CD4-positive, alpha-beta T cell treated with Interleukin-17A for 4 hours (primary cell): Measurements from ENCODE around the gene ZNF341.

Experiments used
- DNase-seq: peaks from one replicate; pipeline ENCODE4 v3.0.0-alpha.2; 2020; ENCODE audit warnings: mixed read lengths

ZNF341 gene

GRCh38 chr20:33730946-33731692, 677 bp upstream of the ZNF341 start:
- DNase-seq = no peak

DNA sequence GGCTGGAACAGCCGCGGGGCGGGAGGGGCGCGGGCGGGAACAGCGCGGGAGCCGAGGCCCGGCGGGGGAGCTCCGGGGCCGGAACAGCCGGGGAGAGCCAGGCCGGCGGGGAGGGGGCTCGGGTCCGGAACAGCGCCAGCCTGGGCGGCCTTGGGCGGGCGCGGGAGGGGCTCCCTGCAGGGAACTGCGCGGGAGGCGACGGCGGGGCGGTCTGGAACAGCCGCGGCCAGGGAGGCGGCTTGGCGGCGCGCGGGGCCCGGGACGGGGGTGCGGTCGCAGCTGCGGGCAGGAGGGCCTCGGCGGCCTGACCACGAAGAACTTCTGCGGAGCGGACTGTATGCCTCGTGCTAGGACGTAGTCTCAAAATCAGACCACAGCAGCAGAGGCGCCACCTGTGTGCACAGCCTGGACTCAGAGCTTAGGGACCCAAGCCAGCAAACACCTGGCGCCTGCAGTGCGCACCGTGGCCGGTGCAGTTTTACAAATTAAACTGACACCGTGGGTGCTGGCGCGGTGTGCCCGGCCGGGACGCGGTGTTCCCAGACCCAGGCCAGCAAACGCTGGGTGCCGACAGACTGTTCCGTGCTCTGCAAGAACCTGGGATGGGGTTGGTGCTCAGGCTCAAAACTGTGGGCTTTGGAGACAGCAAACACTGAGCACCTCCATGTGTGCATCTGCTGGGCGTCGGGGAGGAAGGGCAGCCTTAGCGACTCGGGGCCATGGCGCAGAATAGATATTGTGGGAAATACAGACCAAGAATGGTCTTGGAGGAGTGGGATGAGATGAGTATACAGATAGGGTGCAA, 572 bp downstream of the ZNF341 start:
- DNase-seq = peak; percentile 88

DNA sequence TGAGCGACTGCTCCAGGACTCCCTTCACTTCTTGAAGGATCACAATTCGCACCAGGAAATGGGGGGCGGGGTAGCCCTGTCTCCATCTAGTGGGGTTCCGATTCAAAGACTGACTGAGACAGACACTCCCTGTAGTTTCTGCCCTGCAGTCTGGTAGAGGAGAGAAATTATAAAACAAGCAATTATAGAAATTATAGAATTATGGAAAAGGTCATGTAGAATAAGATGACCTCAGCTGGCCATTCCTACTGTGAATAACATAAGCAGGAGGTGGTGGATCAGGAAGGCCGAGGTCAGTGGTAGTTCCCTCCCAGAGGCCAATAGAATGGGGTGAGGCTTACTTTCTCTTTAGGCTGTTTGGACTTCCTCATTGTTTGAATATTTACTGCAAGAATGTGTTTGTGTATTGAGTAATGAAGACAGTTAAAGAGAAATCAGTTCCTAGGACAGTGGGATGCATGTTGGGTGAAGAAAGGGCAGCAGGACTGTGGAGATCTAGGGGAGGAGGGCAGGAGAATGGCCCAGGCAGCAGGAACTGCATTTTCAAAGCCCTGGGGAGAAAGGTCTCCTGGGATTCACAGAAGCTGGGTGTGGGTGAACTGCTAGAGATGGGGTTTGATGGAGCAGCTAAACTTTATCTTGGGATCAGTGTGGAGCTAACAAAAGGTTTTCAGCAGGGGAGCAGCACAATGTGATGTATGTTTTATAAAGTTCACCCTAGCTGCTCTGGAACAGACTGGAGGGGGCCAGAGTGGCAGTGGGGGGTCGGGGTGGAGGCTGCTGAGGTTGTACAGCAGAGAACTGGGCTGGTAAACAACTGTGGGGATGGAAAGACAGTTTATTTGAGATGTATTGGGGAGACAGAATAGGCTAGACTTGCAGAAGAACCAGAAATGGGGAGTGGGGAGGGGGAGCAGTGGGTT, 2.1 kb downstream of the ZNF341 start:
- DNase-seq = peak; percentile 7

GRCh38 chr20:33736962-33737361, 5.2 kb downstream of the ZNF341 start:
- no peak for DNase-seq

DNA sequence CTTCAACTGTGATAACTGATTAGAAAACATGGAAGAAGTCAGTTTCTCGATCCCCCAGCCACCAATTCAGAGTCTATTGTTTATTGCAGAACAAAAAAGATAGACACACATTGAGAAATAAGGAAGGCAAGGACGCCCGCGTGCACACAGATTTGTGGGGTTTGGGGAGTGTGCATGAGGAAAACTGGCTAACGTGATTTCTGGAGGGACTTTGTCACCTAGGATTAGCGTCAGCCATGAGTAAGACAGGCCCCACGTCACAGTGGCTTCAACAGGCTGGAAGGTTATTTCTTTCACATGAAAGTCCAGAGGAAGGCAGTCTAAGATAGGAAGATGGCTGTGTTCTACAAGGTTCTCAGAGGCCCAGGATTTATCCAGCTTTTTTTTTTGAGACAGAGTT, 7.7 kb downstream of the ZNF341 start:
- DNase-seq = no peak

DNA sequence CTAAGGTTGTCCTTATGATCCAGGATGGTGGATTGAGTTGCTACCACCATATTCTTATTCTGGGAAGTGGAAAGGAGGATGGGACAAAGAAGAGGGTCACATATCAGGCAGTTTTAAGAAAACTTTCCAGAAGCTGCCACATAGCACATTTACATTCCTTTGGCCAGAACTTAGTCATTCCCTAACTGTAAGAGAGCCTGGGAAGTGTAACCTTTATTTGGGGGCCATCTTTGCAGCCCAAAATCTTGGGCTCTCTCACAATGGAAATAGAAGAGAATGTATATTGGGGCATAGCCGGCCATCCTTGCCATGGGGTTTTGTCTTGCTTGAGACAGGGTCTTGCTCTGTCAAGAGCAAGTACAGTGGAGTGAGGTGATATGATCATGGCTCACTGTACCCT, 8.4 kb downstream of the ZNF341 start:
- DNase-seq = no peak

GRCh38 chr20:33744181-33744580, 12.4 kb downstream of the ZNF341 start:
- no peak for DNase-seq

GRCh38 chr20:33744773-33745385, 13.1 kb downstream of the ZNF341 start:
- DNase-seq = no peak

DNA sequence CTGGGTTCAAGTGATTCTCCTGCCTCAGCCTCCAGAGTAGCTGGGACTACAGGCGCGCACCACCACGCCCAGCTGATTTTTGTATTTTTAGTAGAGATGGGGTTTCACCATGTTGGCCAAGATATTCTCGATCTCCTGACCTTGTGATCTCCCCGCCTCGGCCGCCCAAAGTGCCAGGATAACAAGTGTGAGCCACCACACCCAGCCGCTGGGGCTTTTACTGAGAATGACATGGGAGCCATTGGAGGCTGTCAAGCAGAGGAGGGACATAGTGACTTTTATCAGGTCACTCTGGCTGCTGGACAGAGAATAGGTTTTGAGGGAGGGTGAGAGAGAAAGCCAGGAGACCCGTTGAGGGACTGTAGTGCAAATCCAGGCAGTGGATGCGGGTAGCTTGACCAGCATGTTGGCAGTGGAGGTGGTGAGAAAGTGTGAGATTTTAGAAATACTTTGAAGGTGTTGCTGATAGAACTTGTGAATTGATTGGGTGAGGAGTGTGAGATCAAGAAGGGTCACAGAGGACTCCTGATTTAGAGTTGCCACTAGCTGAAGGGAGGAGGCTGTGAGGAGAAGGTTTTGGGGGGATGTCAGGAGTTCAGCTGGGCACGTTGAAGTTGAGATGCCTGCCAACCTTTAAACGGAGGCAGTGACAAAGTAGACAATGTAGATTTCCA, 14.7 kb downstream of the ZNF341 start:
- DNase-seq = no peak

GRCh38 chr20:33751775-33752174, 20.0 kb downstream of the ZNF341 start:
- no peak for DNase-seq

DNA sequence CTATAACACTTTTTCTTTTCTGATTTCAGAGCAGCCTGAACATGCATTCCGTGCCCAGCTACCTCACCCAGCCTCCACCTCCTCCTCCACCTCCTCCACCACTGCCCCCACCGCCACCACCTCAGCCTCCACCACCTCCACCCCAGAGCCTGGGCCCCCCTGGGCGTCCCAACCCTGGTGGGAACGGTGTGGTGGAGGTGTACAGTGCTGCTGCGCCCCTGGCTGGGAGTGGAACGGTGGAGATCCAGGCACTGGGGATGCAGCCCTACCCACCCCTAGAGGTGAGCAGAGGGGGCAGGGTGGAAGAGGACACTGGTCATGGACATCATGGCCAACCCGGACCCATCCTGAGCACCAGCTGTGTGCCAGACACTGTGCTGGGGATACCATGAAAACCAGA, 21.3 kb downstream of the ZNF341 start:
- no peak for DNase-seq

DNA sequence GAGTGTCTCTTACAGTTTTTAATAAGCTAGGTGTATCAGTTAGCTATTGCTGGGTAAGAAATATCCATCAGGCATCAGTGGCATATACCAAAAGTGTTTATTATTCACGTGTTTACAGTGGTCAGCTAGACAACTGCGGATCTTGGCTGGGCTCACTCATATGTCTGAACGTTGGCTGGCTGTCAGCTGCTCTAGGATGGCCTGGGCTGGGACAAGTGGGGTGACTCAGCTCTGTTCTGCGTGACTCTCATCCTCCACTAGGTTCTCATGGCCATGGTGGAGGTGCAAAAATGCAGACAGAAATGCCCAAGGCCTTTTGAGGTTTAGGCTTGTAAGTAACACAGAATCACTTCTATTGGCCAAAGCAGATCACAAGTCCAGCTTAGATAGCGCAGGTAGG, 22.0 kb downstream of the ZNF341 start:
- DNase-seq = no peak

- peak; percentile 15 for DNase-seq
Measured at GRCh38 chr20:33755936-33756490, 24.2 kb downstream of the ZNF341 start.

DNA sequence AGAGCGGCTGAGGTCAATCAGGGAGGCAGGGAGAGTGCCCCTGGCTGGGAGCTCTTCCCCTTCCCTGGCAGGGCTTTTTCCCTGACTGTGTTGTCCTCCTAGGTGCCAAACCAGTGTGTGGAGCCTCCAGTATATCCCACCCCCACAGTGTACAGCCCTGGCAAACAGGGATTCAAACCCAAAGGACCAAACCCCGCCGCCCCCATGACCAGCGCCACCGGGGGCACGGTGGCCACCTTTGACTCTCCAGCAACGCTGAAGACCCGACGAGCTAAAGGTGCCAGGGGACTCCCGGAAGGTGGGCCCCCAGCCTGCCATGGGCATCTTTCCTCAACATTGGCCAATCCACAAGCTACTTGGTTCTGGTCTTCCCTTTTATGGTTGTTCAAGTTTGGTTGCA, 25.2 kb downstream of the ZNF341 start:
- no peak for DNase-seq

- DNase-seq = no peak
Measured at GRCh38 chr20:33757458-33757857, 25.7 kb downstream of the ZNF341 start.

GRCh38 chr20:33761698-33762250, 30.0 kb downstream of the ZNF341 start:
- no peak for DNase-seq

DNA sequence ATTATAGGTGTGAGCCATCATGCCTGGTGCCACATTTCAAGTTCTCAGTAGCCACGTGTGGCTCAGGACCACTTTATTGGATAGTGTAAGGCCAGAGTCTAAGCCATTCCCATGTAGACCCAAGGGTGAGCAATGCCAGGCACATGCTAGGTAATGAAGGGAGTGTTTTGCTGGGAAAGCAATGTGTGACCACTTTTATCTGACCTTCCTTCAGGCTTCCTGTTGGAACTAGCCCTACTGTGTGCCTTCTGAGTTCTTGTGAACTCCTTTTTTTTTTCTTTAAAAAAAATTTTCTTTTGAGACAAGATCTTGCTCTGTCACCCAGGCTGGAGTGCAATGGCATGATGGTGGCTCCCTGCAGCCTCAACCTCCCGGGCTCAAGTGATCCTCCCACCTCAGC, 33.3 kb downstream of the ZNF341 start:
- DNase-seq = no peak

GRCh38 chr20:33765592-33765991, 33.8 kb downstream of the ZNF341 start:
- DNase-seq = no peak

GRCh38 chr20:33766686-33767085, 34.9 kb downstream of the ZNF341 start:
- DNase-seq = no peak

DNA sequence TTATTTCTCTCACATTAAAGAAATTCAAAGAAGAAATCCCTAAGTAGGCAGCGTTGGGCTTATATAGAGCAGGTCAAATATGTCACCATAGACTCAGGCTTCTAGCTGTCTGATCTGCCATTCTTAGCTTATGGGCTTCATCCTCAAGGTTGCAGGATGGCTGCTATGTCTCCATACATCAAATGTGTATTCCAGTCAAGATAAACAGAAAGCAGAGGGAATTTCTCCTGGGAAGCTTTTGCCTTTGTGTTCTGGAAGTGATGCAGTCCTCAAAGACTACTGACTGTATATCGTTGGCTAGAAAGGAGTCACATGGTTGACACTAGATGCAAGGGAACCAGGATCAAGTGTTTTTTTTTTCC, 36.0 kb downstream of the ZNF341 start:
- DNase-seq = no peak

DNA sequence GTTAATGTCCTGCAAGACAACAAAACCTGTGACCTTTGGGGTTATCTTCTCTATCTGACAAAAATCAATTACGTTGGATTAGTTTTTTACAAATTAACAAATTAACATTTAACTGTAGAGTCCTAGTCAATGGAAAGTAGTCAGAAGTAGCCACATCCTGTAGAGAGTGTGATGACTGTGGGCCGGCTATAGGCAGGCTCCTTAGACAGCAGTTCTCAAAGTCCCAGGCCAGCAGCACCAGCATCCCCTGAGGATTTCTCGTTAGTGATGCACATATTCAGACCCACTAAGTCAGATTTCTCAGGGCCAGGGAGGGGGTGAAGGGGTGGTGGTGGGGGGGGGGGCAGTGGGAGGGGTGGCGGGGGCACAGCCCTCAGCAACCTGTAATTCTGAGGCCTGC, 37.2 kb downstream of the ZNF341 start:
- no peak for DNase-seq

DNA sequence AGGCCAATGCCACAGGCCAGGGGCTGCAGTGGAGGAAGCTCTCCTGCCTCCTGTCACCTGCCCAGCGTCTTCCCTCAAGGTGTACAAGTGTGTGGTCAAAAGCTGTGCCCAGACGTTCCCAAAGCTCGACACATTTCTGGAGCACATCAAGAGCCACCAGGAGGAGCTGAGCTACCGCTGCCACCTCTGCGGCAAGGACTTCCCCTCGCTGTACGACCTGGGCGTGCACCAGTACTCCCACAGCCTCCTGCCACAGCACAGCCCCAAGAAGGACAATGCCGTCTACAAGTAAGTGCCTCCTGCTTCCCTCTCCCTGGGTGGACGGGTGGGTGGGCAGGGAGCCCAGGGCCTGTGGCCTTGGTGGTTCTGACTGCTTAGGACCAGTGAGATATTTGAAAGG, 38.2 kb downstream of the ZNF341 start:
- no peak for DNase-seq
